GM12874 (cell line): ENCODE data around the gene ZNF562.

Source experiments
- TF ChIP-seq, protein P1 (sequence below): IDR thresholded peaks from 2 replicates; pipeline ENCODE4 v1.5.1; 2011; ENCODE audit warnings: low read depth, mild to moderate bottlenecking, control low read depth, low read length, moderate library complexity; ENCODE audit not compliant: insufficient read depth

ZNF562 gene

GRCh38 chr19:9658769-9659168 lies 16.1 kb downstream of the ZNF562 start:
- TF ChIP-seq, protein P1, sequence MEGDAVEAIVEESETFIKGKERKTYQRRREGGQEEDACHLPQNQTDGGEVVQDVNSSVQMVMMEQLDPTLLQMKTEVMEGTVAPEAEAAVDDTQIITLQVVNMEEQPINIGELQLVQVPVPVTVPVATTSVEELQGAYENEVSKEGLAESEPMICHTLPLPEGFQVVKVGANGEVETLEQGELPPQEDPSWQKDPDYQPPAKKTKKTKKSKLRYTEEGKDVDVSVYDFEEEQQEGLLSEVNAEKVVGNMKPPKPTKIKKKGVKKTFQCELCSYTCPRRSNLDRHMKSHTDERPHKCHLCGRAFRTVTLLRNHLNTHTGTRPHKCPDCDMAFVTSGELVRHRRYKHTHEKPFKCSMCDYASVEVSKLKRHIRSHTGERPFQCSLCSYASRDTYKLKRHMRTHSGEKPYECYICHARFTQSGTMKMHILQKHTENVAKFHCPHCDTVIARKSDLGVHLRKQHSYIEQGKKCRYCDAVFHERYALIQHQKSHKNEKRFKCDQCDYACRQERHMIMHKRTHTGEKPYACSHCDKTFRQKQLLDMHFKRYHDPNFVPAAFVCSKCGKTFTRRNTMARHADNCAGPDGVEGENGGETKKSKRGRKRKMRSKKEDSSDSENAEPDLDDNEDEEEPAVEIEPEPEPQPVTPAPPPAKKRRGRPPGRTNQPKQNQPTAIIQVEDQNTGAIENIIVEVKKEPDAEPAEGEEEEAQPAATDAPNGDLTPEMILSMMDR: no peak

GRCh38 chr19:9650345-9650744 lies 24.6 kb downstream of the ZNF562 start:
- TF ChIP-seq, protein P1: no peak

- TF ChIP-seq, protein P1: no peak
Measured at GRCh38 chr19:9645472-9645871, 29.4 kb downstream of the ZNF562 start.

DNA sequence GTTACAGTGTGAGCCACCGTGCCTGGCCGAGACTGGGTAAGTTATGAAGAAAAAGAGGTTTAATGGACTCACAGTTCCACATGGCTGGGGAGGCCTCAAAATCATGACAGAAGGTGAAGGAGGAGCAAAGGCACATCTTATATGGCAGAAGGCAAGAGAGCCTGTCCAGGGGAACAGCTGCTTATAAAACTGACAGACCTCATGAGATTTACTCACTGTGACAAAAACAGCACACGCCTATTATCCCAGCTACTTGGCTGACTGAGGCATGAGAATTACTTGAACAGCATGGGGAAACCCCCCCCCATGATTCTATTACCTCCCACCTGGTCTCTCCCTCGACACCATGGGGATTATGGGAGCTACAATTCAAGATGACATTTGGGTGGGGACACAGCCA lies 30.4 kb downstream of the ZNF562 start:
- TF ChIP-seq, protein P1: no peak

GRCh38 chr19:9641810-9642209 lies 33.1 kb downstream of the ZNF562 start:
- TF ChIP-seq, protein P1: no peak

GRCh38 chr19:9640956-9641355 lies 33.9 kb downstream of the ZNF562 start:
- TF ChIP-seq, protein P1: no peak

DNA sequence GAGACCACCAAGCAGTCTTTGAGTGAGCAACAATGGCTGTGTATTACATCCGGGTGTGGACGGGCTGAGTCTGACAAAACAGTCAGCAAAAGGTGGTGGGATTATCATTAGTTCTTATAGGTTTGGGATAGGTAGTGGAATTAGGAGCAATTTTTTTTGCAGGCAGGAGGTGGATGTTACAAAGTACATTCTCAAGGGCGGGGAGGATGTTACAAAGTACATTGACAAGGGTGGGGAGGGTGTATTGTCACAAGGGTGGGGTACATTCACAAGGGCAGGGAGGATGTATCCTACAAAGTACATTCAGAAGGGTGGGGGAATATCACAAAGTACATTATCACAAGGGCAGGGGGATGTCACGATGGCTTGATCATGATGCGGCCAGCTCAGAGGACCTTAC lies 38.9 kb downstream of the ZNF562 start:
- TF ChIP-seq, protein P1: no peak

- TF ChIP-seq, protein P1: no peak
Measured at GRCh38 chr19:9627856-9628255, 47.0 kb downstream of the ZNF562 start.
